ENCODE data around the gene RPS16.

DNA sequence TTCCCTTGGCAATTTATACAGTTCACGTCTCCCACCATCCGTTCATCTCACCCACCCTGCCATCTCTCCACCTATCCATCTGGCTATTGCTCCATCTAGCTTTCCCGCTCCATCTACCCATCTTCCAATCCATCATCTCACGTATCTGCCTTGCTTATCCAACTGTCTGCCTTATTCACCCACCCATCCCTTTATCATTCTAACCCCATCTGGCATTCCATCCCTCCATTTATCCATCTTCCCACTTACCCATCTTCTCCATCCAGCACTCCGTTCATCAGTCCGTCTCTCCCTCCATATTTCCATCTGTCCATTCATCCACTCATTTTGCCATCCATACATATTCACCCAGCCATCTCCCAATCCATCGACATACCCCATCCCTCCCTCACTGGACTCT is 10.0 kb downstream of the RPS16 start:
- no peak for TF ChIP-seq CTCF (IDR thresholded peaks at IDR 0.05 in 8 of 11, conservative IDR thresholded peaks at IDR 0.05 in 3 of 11)
- TF ChIP-seq POLR2A (IDR thresholded peaks at IDR 0.05) = no peak

Data from spleen (tissue), 7 donors.